K562 (cell line): Measurements from ENCODE around the gene GRK1. TPM values are rescaled to one million over a fixed set of nuclear protein-coding genes. Genes with fewer than 3 reads are reported as not detected.

Experiments
- ARHGAP35 ChIP-seq: fragments of 450-650 bp; IDR thresholded peaks from 2 replicates; pipeline ENCODE4 v1.6.1; 2018; ENCODE audit not compliant: partially characterized antibody
- ATF3 ChIP-seq, 2 experiments: fragments of 450-650 bp in 1 of 2; sonication (generic) in 1 of 2; formaldehyde crosslinking in 1 of 2; IDR thresholded peaks in 1 of 2; conservative IDR thresholded peaks in 1 of 2; 2 replicates each; pipeline versions ENCODE4 v1.6.1 to v1.8.1; 2016 to 2023; ENCODE audit warnings: mild to moderate bottlenecking in 2 of 2, moderate library complexity in 2 of 2, inconsistent platforms in 1 of 2, missing genetic modification reagents in 1 of 2
- CCNT2 ChIP-seq: IDR thresholded peaks from 2 replicates; pipeline ENCODE4 v1.6.1; 2011; ENCODE audit warnings: borderline replicate concordance, low read depth, mild to moderate bottlenecking, moderate library complexity, mixed read lengths, low read length; ENCODE audit not compliant: insufficient read length; ENCODE audit errors: extremely low read depth
- CXXC5 ChIP-seq: fragments of 250-450 bp; sonication (Bioruptor Pico); IDR thresholded peaks from 2 replicates; pipeline ENCODE4 v1.8.0; 2022; ENCODE audit warnings: inconsistent platforms, mild to moderate bottlenecking, moderate library complexity
- E2F6 ChIP-seq, 2 experiments: IDR thresholded peaks; 2 replicates each; pipeline ENCODE4 v1.6.1; 2011; ENCODE audit warnings: borderline replicate concordance in 1 of 2, control low read depth in 1 of 2, low read depth in 1 of 2, low read length in 1 of 2, mild to moderate bottlenecking in 1 of 2, mixed read lengths in 1 of 2, moderate library complexity in 1 of 2; ENCODE audit not compliant: insufficient read depth in 1 of 2, insufficient read length in 1 of 2, poor library complexity in 1 of 2, severe bottlenecking in 1 of 2; ENCODE audit errors: extremely low read depth in 1 of 2
- HDGF ChIP-seq: fragments of 450-650 bp; IDR thresholded peaks from 2 replicates; pipeline ENCODE4 v1.6.1; 2016
- MGA ChIP-seq: fragments of 450-650 bp; IDR thresholded peaks from 2 replicates; pipeline ENCODE4 v1.6.1; 2016; ENCODE audit warnings: mild to moderate bottlenecking, moderate library complexity
- NELFE ChIP-seq: IDR thresholded peaks from 2 replicates; pipeline ENCODE4 v1.6.1; 2011; ENCODE audit warnings: mild to moderate bottlenecking; ENCODE audit not compliant: insufficient read depth, insufficient read length
- polyA plus RNA-seq, 8 experiments: library from polyadenylated mRNA; depleted of rRNA in 4 of 8; stranded (reverse) in 5 of 8; unstranded in 3 of 8; fragments of >200 nt; fragmentation: Nextera tagmentation in 2 of 8; fragmentation: Illumina TruSeq in 1 of 8; extraction: Ambion mirVana in 2 of 8; extraction: Trizol in 1 of 8; gene quantifications; 2 replicates each; pipeline versions ENCODE4 v1.2.1 to v1.2.3, GENCODE V29; 2011 to 2014; ENCODE audit warnings: inconsistent platforms in 1 of 8, missing spikeins in 1 of 8
- total RNA-seq, 7 experiments: library from RNA; depleted of rRNA in 6 of 7; stranded (reverse); fragments of >200 nt in 6 of 7; fragmentation: Illumina TruSeq in 2 of 7; extraction: Trizol in 2 of 7; gene quantifications; 2 replicates each; pipeline versions ENCODE4 v1.2.1 to v1.2.3, GENCODE V29; 2011 to 2021; ENCODE audit warnings: low replicate concordance in 1 of 7

GRK1 gene
- total and polyA plus RNA-seq, 9 of the 15 experiments (the other 6 are each of a cell fraction or from before 2014, with no cell fraction given) = 0.09 TPM; not detected in 8

- TF ChIP-seq ATF3 (IDR thresholded peaks at IDR 0.05) (no peak), ATF3 (CRISPR knock-in tag; conservative IDR thresholded peaks at IDR 0.05) (no peak), CXXC5 (CRISPR knock-in tag) (peak; percentile 27; the same call in 1 of the 2 replicates), NELFE (no peak), ARHGAP35 (no peak), E2F6 (IDR thresholded peaks at IDR 0.05; ENCODE audit: borderline replicate concordance in 1 of 2, extremely low read depth in 1 of 2, insufficient read depth in 1 of 2, insufficient read length in 1 of 2, low read depth in 1 of 2, low read length in 1 of 2, poor library complexity in 1 of 2, severe bottlenecking in 1 of 2) (peak in 1 of 2 experiments; percentile 59), MGA (peak; percentile 60), HDGF (no peak), CCNT2 (peak; percentile 48)
Observed at GRCh38 chr13:113758651-113759524, 91.9 kb downstream of the GRK1 start, which contains the start of gene TMEM255B (continued).
